Measurements from ENCODE around the gene LPP. TPM values are rescaled to one million over a fixed set of nuclear protein-coding genes. Genes with fewer than 3 reads are reported as not detected.
A peak's percentile ranks its signal among the peaks of the same experiment; 100 is the strongest.

LPP gene
- polyA plus RNA-seq, 1 experiment: 60.0 TPM

- POLR2A ChIA-PET: no interaction called here
- no peaks in the 10 kb centered on the region for H3K36me3 ChIP-seq (ENCODE audit: control insufficient read depth, insufficient read depth, low read length)
- no peak overlapping the region for H3K4me3 ChIP-seq (ENCODE audit: low read depth, low read length)
- no peak for DNase-seq (ENCODE audit: low read depth)
- no peaks in the 10 kb centered on the region for H3K27me3 ChIP-seq (ENCODE audit: control insufficient read depth, insufficient read depth, low read length)
- TF ChIP-seq, protein P1, sequence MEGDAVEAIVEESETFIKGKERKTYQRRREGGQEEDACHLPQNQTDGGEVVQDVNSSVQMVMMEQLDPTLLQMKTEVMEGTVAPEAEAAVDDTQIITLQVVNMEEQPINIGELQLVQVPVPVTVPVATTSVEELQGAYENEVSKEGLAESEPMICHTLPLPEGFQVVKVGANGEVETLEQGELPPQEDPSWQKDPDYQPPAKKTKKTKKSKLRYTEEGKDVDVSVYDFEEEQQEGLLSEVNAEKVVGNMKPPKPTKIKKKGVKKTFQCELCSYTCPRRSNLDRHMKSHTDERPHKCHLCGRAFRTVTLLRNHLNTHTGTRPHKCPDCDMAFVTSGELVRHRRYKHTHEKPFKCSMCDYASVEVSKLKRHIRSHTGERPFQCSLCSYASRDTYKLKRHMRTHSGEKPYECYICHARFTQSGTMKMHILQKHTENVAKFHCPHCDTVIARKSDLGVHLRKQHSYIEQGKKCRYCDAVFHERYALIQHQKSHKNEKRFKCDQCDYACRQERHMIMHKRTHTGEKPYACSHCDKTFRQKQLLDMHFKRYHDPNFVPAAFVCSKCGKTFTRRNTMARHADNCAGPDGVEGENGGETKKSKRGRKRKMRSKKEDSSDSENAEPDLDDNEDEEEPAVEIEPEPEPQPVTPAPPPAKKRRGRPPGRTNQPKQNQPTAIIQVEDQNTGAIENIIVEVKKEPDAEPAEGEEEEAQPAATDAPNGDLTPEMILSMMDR (IDR thresholded peaks at IDR 0.05; ENCODE audit: insufficient read depth, low read depth, low read length): no peak
- CTCF ChIA-PET: no interaction called here
These were observed 663.4 kb downstream of the LPP start for GRCh38 chr3:188817103-188817934.

DNA sequence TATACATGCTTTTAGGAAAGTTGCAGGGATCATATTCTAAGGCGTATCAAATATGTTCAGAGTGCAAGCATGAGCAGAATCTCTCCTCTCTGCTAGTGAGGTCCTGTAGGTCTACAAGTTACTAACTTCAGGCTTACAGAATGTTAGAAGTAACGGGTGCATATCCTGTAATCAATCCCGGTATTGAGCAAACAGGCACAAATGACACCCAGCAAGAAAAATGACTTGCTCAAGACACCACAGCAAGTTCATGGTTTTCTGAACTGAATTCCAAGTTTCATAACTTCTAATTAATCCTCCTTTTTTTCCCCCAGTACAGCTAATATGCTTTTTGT lies 663.9 kb downstream of the LPP start:
- ChIA-PET CTCF (no interaction called here), POLR2A (interaction anchor here (0.6 kb wide), 1 partner anchor 128 kb away, joined by 3 read pairs; no protein-coding TSS in a partner anchor)
- Histone ChIP-seq H3K4me3 (ENCODE audit: low read depth, low read length) (no peak overlapping the region), H3K27me3 (ENCODE audit: control insufficient read depth, insufficient read depth, low read length) (no peaks in the 10 kb centered on the region), H3K36me3 (ENCODE audit: control insufficient read depth, insufficient read depth, low read length) (no peaks in the 10 kb centered on the region)
- TF ChIP-seq, protein P1 (IDR thresholded peaks at IDR 0.05; ENCODE audit: insufficient read depth, low read depth, low read length): no peak
- no peak for DNase-seq (ENCODE audit: low read depth)

DNA sequence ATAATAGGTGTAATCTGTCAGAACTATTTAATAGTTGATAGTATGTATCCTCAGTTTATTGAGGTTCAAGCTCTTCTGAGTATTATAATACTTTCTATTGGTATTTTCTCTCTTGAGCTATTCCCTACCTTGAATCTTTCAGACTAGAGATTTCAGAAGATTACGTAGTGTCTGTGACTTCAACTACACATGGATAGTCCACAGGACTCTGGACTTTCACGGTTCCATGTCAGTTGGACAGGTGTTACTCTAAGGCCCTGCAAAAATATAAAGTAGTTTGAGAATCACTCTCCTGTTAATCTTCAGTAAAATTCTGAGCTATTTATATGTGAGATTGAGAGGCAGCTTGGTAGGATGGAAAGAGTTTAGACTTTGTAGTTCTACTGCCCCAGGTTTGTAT lies 664.3 kb downstream of the LPP start:
- TF ChIP-seq, protein P1 (IDR thresholded peaks at IDR 0.05; ENCODE audit: insufficient read depth, low read depth, low read length): no peak
- no peaks in the 10 kb centered on the region for H3K27me3 ChIP-seq (ENCODE audit: control insufficient read depth, insufficient read depth, low read length)
- POLR2A ChIA-PET: interaction anchor here (0.6 kb wide), 1 partner anchor 127 kb away, joined by 3 read pairs; no protein-coding TSS in a partner anchor
- no peak overlapping the region for H3K4me3 ChIP-seq (ENCODE audit: low read depth, low read length)
- CTCF ChIA-PET: no interaction called here
- DNase-seq (ENCODE audit: low read depth): no peak
- no peaks in the 10 kb centered on the region for H3K36me3 ChIP-seq (ENCODE audit: control insufficient read depth, insufficient read depth, low read length)

- CTCF ChIA-PET: interaction anchor here (1.5 kb wide), 1 partner anchor 11 kb away, joined by 4 read pairs; no protein-coding TSS in a partner anchor
These were observed 666.0 kb downstream of the LPP start for GRCh38 chr3:188819939-188820338.

GRCh38 chr3:188822004-188822403 lies 668.0 kb downstream of the LPP start:
- CTCF ChIA-PET: no interaction called here
- no peak for DNase-seq (ENCODE audit: low read depth)
- H3K4me3 ChIP-seq (ENCODE audit: low read depth, low read length): no peak overlapping the region
- TF ChIP-seq, protein P1 (IDR thresholded peaks at IDR 0.05; ENCODE audit: insufficient read depth, low read depth, low read length): no peak
- H3K27me3 ChIP-seq (ENCODE audit: control insufficient read depth, insufficient read depth, low read length): no peaks in the 10 kb centered on the region
- H3K36me3 ChIP-seq (ENCODE audit: control insufficient read depth, insufficient read depth, low read length): no peaks in the 10 kb centered on the region
- POLR2A ChIA-PET: no interaction called here

More at GRCh38 chr3:188819939-188820338, 666.0 kb downstream of the LPP start:
- H3K36me3 ChIP-seq (ENCODE audit: control insufficient read depth, insufficient read depth, low read length): no peaks in the 10 kb centered on the region
- no peak overlapping the region for H3K4me3 ChIP-seq (ENCODE audit: low read depth, low read length)
- H3K27me3 ChIP-seq (ENCODE audit: control insufficient read depth, insufficient read depth, low read length): no peaks in the 10 kb centered on the region
- TF ChIP-seq, protein P1 (IDR thresholded peaks at IDR 0.05; ENCODE audit: insufficient read depth, low read depth, low read length): no peak
- DNase-seq (ENCODE audit: low read depth): peak; percentile 31
- POLR2A ChIA-PET: no interaction called here
